Activated naive CD8-positive, alpha-beta T cell treated with anti-CD3 and anti-CD28 coated beads, Interleukin-2, amount 50 U/mL, for 24 hours (primary cell): ENCODE data around the gene TMEM63A.

Experiments
- ATAC-seq: fragments of 150-1000 bp; cut with Tn5 transposase; one replicate; pipeline ENCODE4 v1.10.0; 2021
- DNase-seq: peaks from one replicate; pipeline ENCODE4 v3.0.0; 2021
- H3K27ac Mint-ChIP-seq: one replicate; pipeline ENCODE4 v1.8.0; 2021; ENCODE audit warnings: mild to moderate bottlenecking, mixed read lengths
- H3K27me3 Mint-ChIP-seq: one replicate; pipeline ENCODE4 v1.8.0; 2021; ENCODE audit warnings: mixed read lengths
- H3K36me3 Mint-ChIP-seq: one replicate; pipeline ENCODE4 v1.8.0; 2021; ENCODE audit warnings: low read depth, mixed read lengths
- H3K4me1 Mint-ChIP-seq: one replicate; pipeline ENCODE4 v1.8.0; 2021; ENCODE audit warnings: mixed read lengths
- H3K4me3 Mint-ChIP-seq: one replicate; pipeline ENCODE4 v1.8.0; 2021; ENCODE audit warnings: mild to moderate bottlenecking, moderate library complexity, mixed read lengths
- H3K9me3 Mint-ChIP-seq: one replicate; pipeline ENCODE4 v1.8.0; 2021; ENCODE audit warnings: mixed read lengths

Gene TMEM63A

GRCh38 chr1:225917101-225917500, 34.9 kb upstream of the TMEM63A start:
- Mint-ChIP-seq H3K36me3 (peaks cover 41% of the 10 kb centered on the region), H3K27me3 (no peaks in the 10 kb centered on the region), H3K4me3 (no peak overlapping the region), H3K9me3 (no peaks in the 10 kb centered on the region), H3K4me1 (peaks cover 21% of the 10 kb centered on the region), H3K27ac (no peak overlapping the region)
- DNase-seq (no peak), ATAC-seq (no peak)

DNA sequence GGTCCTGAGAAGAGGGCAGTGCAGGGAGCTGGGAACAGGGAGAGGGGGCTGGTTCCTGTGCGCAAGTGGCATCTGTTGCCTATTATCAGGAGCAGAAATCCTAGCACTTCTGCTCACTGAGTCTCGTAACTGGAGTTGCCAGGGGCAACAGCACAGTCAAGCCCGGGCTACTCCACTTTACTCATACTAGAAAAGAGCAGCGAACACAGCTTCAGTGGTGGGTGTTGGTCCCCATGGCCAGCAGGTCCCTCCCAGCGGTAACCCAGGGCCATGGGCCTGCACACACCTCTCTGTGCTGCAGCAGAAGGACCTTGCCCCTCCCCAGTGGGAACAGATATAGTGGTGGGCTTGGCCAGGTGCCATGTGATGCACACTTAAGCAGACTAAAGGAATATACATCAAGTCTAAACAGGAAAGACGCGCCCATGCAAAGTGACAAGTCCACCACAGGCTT, 33.4 kb upstream of the TMEM63A start:
- H3K9me3 Mint-ChIP-seq = no peaks in the 10 kb centered on the region
- peaks cover 14% of the 10 kb centered on the region for H3K4me1 Mint-ChIP-seq
- ATAC-seq (no peak), DNase-seq (no peak)
- peaks cover 29% of the 10 kb centered on the region for H3K36me3 Mint-ChIP-seq
- no peak overlapping the region for H3K27ac Mint-ChIP-seq
- H3K27me3 Mint-ChIP-seq = no peaks in the 10 kb centered on the region
- H3K4me3 Mint-ChIP-seq = no peak overlapping the region

DNA sequence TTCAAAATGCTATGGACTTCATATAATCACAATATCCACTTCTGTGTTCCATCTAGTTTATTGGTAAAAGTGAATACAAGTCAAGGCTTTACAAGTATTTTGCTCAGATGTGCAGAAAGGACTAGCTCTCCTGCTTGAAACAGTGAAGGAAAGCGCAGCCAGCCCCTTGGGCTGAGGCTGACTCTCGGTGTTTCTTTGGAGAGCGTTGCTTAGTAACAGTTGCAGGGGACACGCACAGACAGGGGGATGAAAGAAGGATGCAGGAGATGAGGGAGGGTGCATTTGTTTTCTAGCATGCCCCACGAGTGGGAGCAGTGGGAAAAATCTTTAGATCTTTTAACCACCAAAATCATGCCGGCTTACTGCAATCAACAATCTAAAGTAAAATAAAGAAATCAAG, 32.8 kb upstream of the TMEM63A start:
- H3K36me3 Mint-ChIP-seq = peaks cover 25% of the 10 kb centered on the region

DNA sequence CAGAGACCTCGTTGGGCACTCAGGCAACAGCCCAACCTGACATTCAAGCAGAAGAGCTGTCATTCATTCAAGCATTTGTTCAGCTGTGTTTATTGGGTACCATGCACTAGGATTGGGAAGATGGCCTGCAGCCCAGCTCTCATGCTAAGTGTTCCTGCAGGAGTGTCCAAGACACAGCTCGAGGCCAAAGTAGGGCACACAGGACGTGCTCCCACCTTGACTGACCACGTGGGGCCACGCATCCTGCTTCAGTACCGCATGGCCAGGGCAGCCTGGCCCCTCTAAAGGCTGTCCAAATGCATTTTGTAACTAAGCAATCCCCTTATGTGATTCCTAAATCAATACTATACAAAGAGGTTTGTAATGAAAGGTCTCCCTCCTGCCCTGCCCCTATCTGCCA, 32.2 kb upstream of the TMEM63A start:
- ATAC-seq = no peak
- no peaks in the 10 kb centered on the region for H3K27me3 Mint-ChIP-seq
- no peak for DNase-seq
- H3K9me3 Mint-ChIP-seq = no peaks in the 10 kb centered on the region
- peaks cover 20% of the 10 kb centered on the region for H3K36me3 Mint-ChIP-seq
- H3K4me1 Mint-ChIP-seq = peaks cover 17% of the 10 kb centered on the region
- no peak overlapping the region for H3K4me3 Mint-ChIP-seq
- H3K27ac Mint-ChIP-seq = no peak overlapping the region

More for the DNA sequence above, 32.8 kb upstream of the TMEM63A start:
- peaks cover 16% of the 10 kb centered on the region for H3K4me1 Mint-ChIP-seq
- no peak overlapping the region for H3K4me3 Mint-ChIP-seq
- no peaks in the 10 kb centered on the region for H3K9me3 Mint-ChIP-seq
- DNase-seq = no peak
- H3K27ac Mint-ChIP-seq = no peak overlapping the region
- no peak for ATAC-seq
- no peaks in the 10 kb centered on the region for H3K27me3 Mint-ChIP-seq

DNA sequence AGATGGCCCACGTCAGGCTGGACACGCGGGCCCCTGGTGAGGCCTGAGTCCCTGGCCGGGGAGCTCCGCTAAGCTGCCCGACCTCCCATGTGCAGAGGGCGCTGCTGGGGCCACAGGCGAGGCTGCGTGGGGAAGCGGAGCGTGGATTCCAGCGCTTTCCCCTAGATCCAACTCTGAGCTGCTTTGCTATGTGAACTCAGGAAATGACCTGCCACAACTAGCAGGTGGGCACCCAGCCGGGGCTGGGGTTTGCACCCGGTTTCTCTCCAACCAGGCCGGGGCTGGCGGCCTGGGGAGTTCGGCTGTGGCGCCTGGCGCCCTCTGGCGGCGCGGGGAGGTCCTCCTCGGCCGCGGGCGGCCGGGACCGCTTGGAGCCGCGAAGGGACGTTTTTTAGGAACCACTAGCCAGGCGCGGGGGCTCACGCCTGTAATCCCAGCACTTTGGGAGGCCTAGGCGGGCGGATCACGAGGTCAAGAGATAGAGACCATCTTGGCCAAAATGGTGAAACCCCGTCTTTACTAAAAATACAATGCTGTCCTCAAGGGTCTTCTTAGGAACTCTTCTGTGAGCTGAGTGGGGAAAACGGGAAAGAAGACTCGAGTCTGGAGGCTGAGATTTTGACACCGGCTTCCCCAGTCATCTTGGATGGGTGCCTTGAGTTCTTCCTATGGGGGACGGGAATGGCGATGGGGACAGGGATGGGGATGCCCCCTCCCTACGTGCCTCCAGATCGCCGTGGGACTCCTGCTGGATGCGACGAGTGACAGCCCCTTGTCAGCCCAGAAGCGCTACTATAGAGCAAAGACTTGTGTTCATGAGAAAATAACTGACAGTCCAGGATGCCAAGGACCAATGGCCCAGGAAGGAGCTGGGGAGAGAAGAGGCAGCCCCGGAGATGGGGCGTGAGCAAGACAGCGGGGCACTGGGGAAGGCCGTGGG, 29.3 kb upstream of the TMEM63A start:
- Mint-ChIP-seq H3K4me3 (no peak overlapping the region), H3K27ac (no peak overlapping the region), H3K4me1 (peaks cover 16% of the 10 kb centered on the region), H3K27me3 (no peaks in the 10 kb centered on the region), H3K9me3 (no peaks in the 10 kb centered on the region), H3K36me3 (no peaks in the 10 kb centered on the region)
- DNase-seq = peak; percentile 82
- peak; percentile 81 for ATAC-seq

GRCh38 chr1:225909477-225909876, 27.3 kb upstream of the TMEM63A start:
- Mint-ChIP-seq H3K9me3 (no peaks in the 10 kb centered on the region), H3K4me1 (peaks cover 26% of the 10 kb centered on the region), H3K36me3 (no peaks in the 10 kb centered on the region), H3K27me3 (no peaks in the 10 kb centered on the region), H3K27ac (no peak overlapping the region), H3K4me3 (no peak overlapping the region)
- no peak for ATAC-seq
- no peak for DNase-seq

DNA sequence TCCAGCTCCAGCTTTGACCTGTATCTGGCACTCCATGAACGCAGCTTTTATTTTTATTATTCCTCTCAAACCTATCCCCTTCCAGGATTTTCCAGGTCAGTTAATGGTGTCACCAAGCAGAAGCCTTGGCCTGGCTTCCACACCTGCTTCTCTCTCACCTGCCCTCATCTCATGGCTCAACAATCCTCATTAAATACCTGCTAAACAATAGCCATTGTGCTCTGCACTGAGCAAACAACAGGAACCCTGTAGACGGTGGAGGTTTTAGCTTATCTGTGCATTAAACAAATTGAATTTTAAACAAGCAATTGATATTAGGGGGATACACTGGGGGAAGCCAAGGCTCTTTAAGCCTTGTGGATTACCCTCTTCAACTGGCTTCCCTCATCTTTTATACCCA, 26.6 kb upstream of the TMEM63A start:
- H3K36me3 Mint-ChIP-seq = no peaks in the 10 kb centered on the region
- DNase-seq (no peak), ATAC-seq (no peak)
- H3K27me3 Mint-ChIP-seq = no peaks in the 10 kb centered on the region
- H3K27ac Mint-ChIP-seq = no peak overlapping the region
- H3K9me3 Mint-ChIP-seq = no peaks in the 10 kb centered on the region
- H3K4me1 Mint-ChIP-seq = peaks cover 26% of the 10 kb centered on the region
- H3K4me3 Mint-ChIP-seq = no peak overlapping the region

- Mint-ChIP-seq H3K36me3 (no peaks in the 10 kb centered on the region), H3K4me3 (no peak overlapping the region), H3K9me3 (no peaks in the 10 kb centered on the region), H3K27ac (peak overlapping the region; percentile 20), H3K4me1 (peaks cover 26% of the 10 kb centered on the region), H3K27me3 (no peaks in the 10 kb centered on the region)
- DNase-seq = no peak
- no peak for ATAC-seq
Observed at GRCh38 chr1:225908013-225908640, 25.9 kb upstream of the TMEM63A start.

DNA sequence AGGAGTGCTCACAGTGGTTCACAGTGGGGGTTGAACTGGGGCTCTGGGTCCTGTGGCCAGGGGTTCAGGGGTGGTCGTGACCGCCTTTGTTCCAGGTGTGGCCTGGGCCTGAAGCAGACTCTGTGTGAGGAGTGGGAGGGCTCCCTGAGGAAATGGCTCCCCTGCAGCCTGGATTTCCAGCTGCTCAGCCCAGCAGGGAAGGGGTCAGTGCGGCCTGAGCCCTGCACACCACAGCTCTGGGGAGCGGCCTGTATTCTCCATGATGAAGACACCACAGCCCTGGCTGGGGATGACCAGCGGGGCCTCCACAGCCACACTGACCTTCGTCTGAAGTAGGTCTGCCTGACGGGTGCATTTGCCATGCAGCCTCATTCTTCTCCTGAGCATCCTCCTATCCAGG, 25.2 kb upstream of the TMEM63A start:
- Mint-ChIP-seq H3K27me3 (no peaks in the 10 kb centered on the region), H3K27ac (no peak overlapping the region), H3K36me3 (no peaks in the 10 kb centered on the region), H3K9me3 (no peaks in the 10 kb centered on the region), H3K4me3 (no peak overlapping the region), H3K4me1 (peaks cover 26% of the 10 kb centered on the region)
- ATAC-seq (no peak), DNase-seq (no peak)

DNA sequence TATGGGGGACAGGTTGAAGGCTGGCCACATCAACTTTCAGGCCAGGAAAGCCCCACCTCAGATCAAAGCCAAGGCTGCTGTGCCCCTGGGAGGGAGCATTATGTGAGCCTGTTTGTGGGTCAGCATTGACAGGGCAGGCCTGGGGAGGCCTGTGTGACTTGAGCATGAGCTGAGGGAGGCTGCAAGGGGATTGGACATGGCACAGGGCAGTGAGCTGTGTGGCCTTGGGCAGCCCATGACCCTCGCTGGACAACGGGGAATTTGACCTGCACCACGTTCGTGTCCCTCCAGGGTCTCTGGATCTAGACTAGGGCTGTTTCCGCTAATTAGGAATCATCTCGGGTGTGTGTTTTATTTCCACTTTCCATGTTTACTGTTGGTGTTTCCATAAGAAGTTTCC, 24.3 kb upstream of the TMEM63A start:
- Mint-ChIP-seq H3K27me3 (no peaks in the 10 kb centered on the region), H3K27ac (no peak overlapping the region), H3K36me3 (no peaks in the 10 kb centered on the region), H3K4me1 (peaks cover 26% of the 10 kb centered on the region), H3K9me3 (no peaks in the 10 kb centered on the region), H3K4me3 (no peak overlapping the region)
- no peak for DNase-seq
- no peak for ATAC-seq

DNA sequence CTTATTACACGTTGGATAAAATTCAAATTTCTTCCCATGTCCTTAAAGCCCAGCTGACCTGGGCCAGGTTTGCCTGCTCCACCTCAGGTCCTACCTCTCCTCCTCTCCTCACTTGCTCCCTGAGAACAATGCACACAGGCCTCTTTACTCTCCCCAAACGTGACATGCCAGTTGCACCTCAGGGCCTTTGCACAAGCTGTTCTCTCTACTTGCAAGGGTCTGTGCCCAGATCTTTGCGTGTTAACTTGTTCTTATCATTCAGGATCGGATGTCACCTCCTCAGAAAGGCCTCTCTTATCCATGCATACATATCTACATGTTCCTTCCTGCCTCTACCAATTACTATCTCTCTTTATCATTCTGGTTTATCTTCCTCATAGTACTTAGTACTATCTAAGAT, 21.4 kb upstream of the TMEM63A start:
- H3K27ac Mint-ChIP-seq = no peak overlapping the region
- H3K36me3 Mint-ChIP-seq = no peaks in the 10 kb centered on the region
- no peaks in the 10 kb centered on the region for H3K9me3 Mint-ChIP-seq
- ATAC-seq = no peak
- peaks cover 18% of the 10 kb centered on the region for H3K4me1 Mint-ChIP-seq
- no peak for DNase-seq
- H3K27me3 Mint-ChIP-seq = no peaks in the 10 kb centered on the region
- no peak overlapping the region for H3K4me3 Mint-ChIP-seq

- peaks cover 33% of the 10 kb centered on the region for H3K4me1 Mint-ChIP-seq
- DNase-seq (no peak), ATAC-seq (no peak)
- no peak overlapping the region for H3K4me3 Mint-ChIP-seq
- no peaks in the 10 kb centered on the region for H3K9me3 Mint-ChIP-seq
- H3K36me3 Mint-ChIP-seq = peaks cover 2% of the 10 kb centered on the region
- no peaks in the 10 kb centered on the region for H3K27me3 Mint-ChIP-seq
- no peak overlapping the region for H3K27ac Mint-ChIP-seq
Observed at GRCh38 chr1:225899044-225899925, 17.1 kb upstream of the TMEM63A start.

- H3K36me3 Mint-ChIP-seq = peaks cover 2% of the 10 kb centered on the region
- no peak for ATAC-seq
- H3K9me3 Mint-ChIP-seq = no peaks in the 10 kb centered on the region
- no peaks in the 10 kb centered on the region for H3K27me3 Mint-ChIP-seq
- peak overlapping the region; percentile 77 for H3K27ac Mint-ChIP-seq
- H3K4me3 Mint-ChIP-seq = peak overlapping the region; percentile 41
- no peak for DNase-seq
- peaks cover 33% of the 10 kb centered on the region for H3K4me1 Mint-ChIP-seq
Observed at GRCh38 chr1:225897595-225898514, 15.7 kb upstream of the TMEM63A start.
